GM23338 (cell line): ENCODE data around the gene ACOD1. TPM values are rescaled to one million over a fixed set of nuclear protein-coding genes. Genes with fewer than 3 reads are reported as not detected.

Source experiments
- ATAC-seq: fragments of 200-7000 bp; cut with Tn5 transposase; 3 replicates; pipeline ENCODE4 v1.9.1; 2020
- DNase-seq: peaks from one replicate; pipeline ENCODE4 v3.0.0-alpha.2; 2015; ENCODE audit warnings: low spot score
- H2AFZ ChIP-seq: fragments of 200-600 bp; sonication (generic); 2 replicates; pipeline ENCODE4 v1.8.0; 2016; ENCODE audit warnings: antibody characterized with exemption, mild to moderate bottlenecking, moderate library complexity
- H3F3A ChIP-seq: fragments of 200-600 bp; sonication (generic); replicated peaks from 2 replicates; pipeline ENCODE4 v1.8.0; 2017; ENCODE audit warnings: antibody characterized with exemption, mixed run types, low read depth
- H3K27ac ChIP-seq: fragments of 200-600 bp; sonication (generic); 2 replicates; pipeline ENCODE4 v1.6.1; 2016; ENCODE audit warnings: low read depth
- H3K27me3 ChIP-seq: fragments of 200-600 bp; sonication (generic); 2 replicates; pipeline ENCODE4 v1.8.0; 2016; ENCODE audit warnings: mild to moderate bottlenecking, mixed run types, moderate library complexity; ENCODE audit not compliant: insufficient read depth
- H3K36me3 ChIP-seq: fragments of 200-600 bp; sonication (generic); 2 replicates; pipeline ENCODE4 v1.8.0; 2016; ENCODE audit warnings: mild to moderate bottlenecking; ENCODE audit not compliant: insufficient read depth
- H3K4me1 ChIP-seq: fragments of 200-600 bp; sonication (generic); 2 replicates; pipeline ENCODE4 v1.8.0; 2016; ENCODE audit warnings: mild to moderate bottlenecking, moderate library complexity; ENCODE audit not compliant: insufficient read depth
- H3K4me2 ChIP-seq: fragments of 200-600 bp; sonication (generic); 2 replicates; pipeline ENCODE4 v1.7.1; 2017; ENCODE audit warnings: mixed run types
- H3K4me3 ChIP-seq: fragments of 200-600 bp; sonication (generic); 2 replicates; pipeline ENCODE4 v1.6.1; 2016; ENCODE audit warnings: mixed run types
- H3K79me2 ChIP-seq: fragments of 200-600 bp; sonication (generic); replicated peaks from 2 replicates; pipeline ENCODE4 v1.8.0; 2017; ENCODE audit warnings: mild to moderate bottlenecking; ENCODE audit not compliant: insufficient read depth
- H3K9me2 ChIP-seq: fragments of 200-600 bp; sonication (generic); 2 replicates; pipeline ENCODE4 v1.8.0; 2017; ENCODE audit not compliant: insufficient read depth
- H4K20me1 ChIP-seq: fragments of 200-600 bp; sonication (generic); replicated peaks from 2 replicates; pipeline ENCODE4 v1.8.0; 2017; ENCODE audit warnings: mild to moderate bottlenecking; ENCODE audit not compliant: insufficient read depth
- H3K27ac Mint-ChIP-seq: 2 replicates; pipeline ENCODE4 v1.8.0; 2020; ENCODE audit warnings: inconsistent platforms, mild to moderate bottlenecking, moderate library complexity, mixed read lengths
- H3K27me3 Mint-ChIP-seq: 3 replicates; pipeline ENCODE4 v1.8.0; 2022; ENCODE audit warnings: low read depth, mild to moderate bottlenecking, moderate library complexity, mixed read lengths, inconsistent platforms; ENCODE audit not compliant: insufficient read depth, poor library complexity
- H3K36me3 Mint-ChIP-seq: 3 replicates; pipeline ENCODE4 v1.8.0; 2021; ENCODE audit warnings: low read depth, mild to moderate bottlenecking, inconsistent platforms, moderate library complexity, mixed read lengths
- H3K4me1 Mint-ChIP-seq: 3 replicates; pipeline ENCODE4 v1.8.0; 2020; ENCODE audit warnings: mild to moderate bottlenecking, inconsistent platforms, mixed read lengths
- H3K4me3 Mint-ChIP-seq: 3 replicates; pipeline ENCODE4 v1.8.0; 2021; ENCODE audit warnings: moderate library complexity, mild to moderate bottlenecking, inconsistent platforms, mixed read lengths
- H3K9me3 Mint-ChIP-seq: 3 replicates; pipeline ENCODE4 v1.8.0; 2020; ENCODE audit warnings: moderate library complexity, mild to moderate bottlenecking, inconsistent platforms, mixed read lengths
- CTCF ChIP-seq, 2 experiments: fragments of 200-600 bp in 1 of 2; sonication (generic) in 1 of 2; conservative IDR thresholded peaks; 2 replicates each; pipeline versions ENCODE4 v1.5.1 to v1.6.1; 2016 to 2017; ENCODE audit warnings: antibody characterized with exemption in 2 of 2, low read depth in 2 of 2, mild to moderate bottlenecking in 2 of 2, moderate library complexity in 1 of 2
- POLR2AphosphoS5 ChIP-seq: IDR thresholded peaks from 2 replicates; pipeline ENCODE4 v1.6.1; 2016; ENCODE audit warnings: antibody characterized with exemption, low read depth
- polyA plus RNA-seq: library from polyadenylated mRNA; unstranded; fragments of >200 nt; fragmentation: Nextera tagmentation; extraction: Ambion mirVana; gene quantifications from 2 replicates; pipeline ENCODE4 v1.2.1, GENCODE V29; 2016
- total RNA-seq: library from RNA; depleted of rRNA; stranded (reverse); fragments of >200 nt; shearing (Covaris generic); gene quantifications from 2 replicates; pipeline ENCODE4 v1.2.3, GENCODE V29; 2014; rRNA removed

ACOD1 gene
- total and polyA plus RNA-seq, 2 experiments from 2014 or later: not detected

DNA sequence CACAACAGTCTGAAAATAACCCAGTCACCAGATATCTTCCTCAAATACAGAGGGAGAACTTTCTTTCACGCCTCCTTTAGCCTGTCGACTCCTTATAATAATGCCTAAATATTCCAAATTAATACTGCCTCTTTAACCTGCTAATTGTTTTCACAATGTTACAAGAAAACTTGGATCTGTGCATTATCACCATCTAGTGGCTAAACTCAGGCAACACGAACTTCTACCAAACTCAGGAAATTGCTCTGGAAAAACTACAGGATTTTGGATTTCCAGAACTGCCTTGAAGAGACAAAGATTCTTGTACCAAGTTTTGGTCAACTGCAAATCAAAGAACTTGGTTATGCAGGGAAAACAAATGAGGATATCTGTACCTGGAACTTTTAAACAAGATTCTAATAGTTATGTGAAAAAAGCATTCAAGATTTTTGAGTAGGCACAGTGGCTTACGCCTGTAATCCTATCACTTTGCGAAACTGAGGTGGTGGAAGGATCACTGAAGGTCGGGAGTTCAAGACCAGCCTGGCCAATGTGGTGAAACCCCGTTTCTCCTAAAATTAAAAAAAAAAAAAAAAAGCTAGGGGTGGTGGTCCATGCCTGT lies 54.4 kb downstream of the ACOD1 start:
- Histone ChIP-seq H3K4me1 (no peaks in the 10 kb centered on the region), H2AFZ (no peak overlapping the region), H3K27me3 (no peaks in the 10 kb centered on the region), H3K27ac (no peak overlapping the region), H4K20me1 (no peaks in the 10 kb centered on the region; the same call in 1 of the 2 replicates), H3K9me2 (no peaks in the 10 kb centered on the region), H3K79me2 (peaks cover 10% of the 10 kb centered on the region), H3F3A (no peaks in the 10 kb centered on the region), H3K4me2 (no peak overlapping the region), H3K4me3 (no peak overlapping the region), H3K36me3 (peaks cover 3% of the 10 kb centered on the region; the same call in 1 of the 2 replicates)
- H3K4me3 Mint-ChIP-seq: no peak overlapping the region
- peak; percentile 71 for DNase-seq
- peak; percentile 54 for ATAC-seq
- no peak overlapping the region for H3K27ac Mint-ChIP-seq
- H3K4me1 Mint-ChIP-seq: peaks cover 3% of the 10 kb centered on the region; the same call in 1 of the 3 replicates
- H3K9me3 Mint-ChIP-seq: no peaks in the 10 kb centered on the region
- peaks cover 24% of the 10 kb centered on the region; the same call in 2 of the 3 replicates for H3K36me3 Mint-ChIP-seq
- no peaks in the 10 kb centered on the region for H3K27me3 Mint-ChIP-seq
- TF ChIP-seq CTCF (conservative IDR thresholded peaks at IDR 0.05; ENCODE audit: low read depth in 2 of 2) (peak; percentile 69 to 81), POLR2AphosphoS5 (no peak)

Other genes starting within 250 kb of the ACOD1 start
- gene KCTD12, start 62.1 kb upstream of the ACOD1 start, total RNA-seq: 10.1 and 12.0 TPM in 2 replicates
- 2.9 and 3.3 TPM in 2 replicates for gene KCTD12, start 62.1 kb upstream of the ACOD1 start, polyA plus RNA-seq
- 8.0 and 9.5 TPM in 2 replicates for gene CLN5, start 43.6 kb downstream of the ACOD1 start, total RNA-seq
- gene CLN5, start 43.6 kb downstream of the ACOD1 start, polyA plus RNA-seq: 5.2 and 6.5 TPM in 2 replicates
- 14.6 and 19.4 TPM in 2 replicates for gene FBXL3, start 78.6 kb downstream of the ACOD1 start, total RNA-seq
- 3.9 and 5.0 TPM in 2 replicates for gene FBXL3, start 78.6 kb downstream of the ACOD1 start, polyA plus RNA-seq